HepG2 (cell line): ENCODE data around the gene KLHL40. TPM values are rescaled to one million over a fixed set of nuclear protein-coding genes. Genes with fewer than 3 reads are reported as not detected.

ENCODE experiments used
- AGO2 ChIP-seq: fragments of 200-400 bp; formaldehyde crosslinking; optimal IDR thresholded peaks from 2 replicates; pipeline ENCODE3; 2017; ENCODE audit warnings: mild to moderate bottlenecking, low read depth, low read length, moderate library complexity
- CBFB ChIP-seq: sonication (generic); formaldehyde crosslinking; IDR thresholded peaks from 2 replicates; pipeline ENCODE4 v1.4.0; 2020; ENCODE audit warnings: missing genetic modification reagents
- DPF2 ChIP-seq: sonication (generic); formaldehyde crosslinking; IDR thresholded peaks from 2 replicates; pipeline ENCODE4 v1.4.0; 2020; ENCODE audit warnings: mild to moderate bottlenecking, low read depth, missing genetic modification reagents, borderline replicate concordance
- ISL2 ChIP-seq: sonication (generic); formaldehyde crosslinking; IDR thresholded peaks from 2 replicates; pipeline ENCODE4 v1.5.0; 2020; ENCODE audit warnings: missing genetic modification reagents
- LCORL ChIP-seq, 2 experiments: fragments of 450-650 bp in 1 of 2; sonication (generic) in 1 of 2; formaldehyde crosslinking in 1 of 2; IDR thresholded peaks; 2 replicates each; pipeline versions ENCODE4 v1.5.0 to v1.6.1; 2017 to 2020; ENCODE audit warnings: antibody characterized with exemption in 1 of 2, missing genetic modification reagents in 1 of 2
- MTA3 ChIP-seq: sonication (generic); formaldehyde crosslinking; IDR thresholded peaks from 2 replicates; pipeline ENCODE4 v1.4.0; 2020; ENCODE audit warnings: missing genetic modification reagents
- PHF8 ChIP-seq: sonication (generic); formaldehyde crosslinking; IDR thresholded peaks from 2 replicates; pipeline ENCODE4 v1.5.0; 2020; ENCODE audit warnings: missing genetic modification reagents
- SP1 ChIP-seq, 2 experiments: fragments of 450-650 bp in 1 of 2; sonication (generic) in 1 of 2; formaldehyde crosslinking in 1 of 2; IDR thresholded peaks; 2 replicates each; pipeline versions ENCODE4 v1.4.0 to v1.6.1; 2016 to 2020; ENCODE audit warnings: missing genetic modification reagents in 1 of 2
- SYNCRIP ChIP-seq: fragments of 200-400 bp; formaldehyde crosslinking; IDR thresholded peaks from 2 replicates; pipeline ENCODE4 v1.6.1; 2018; ENCODE audit warnings: mild to moderate bottlenecking, low read depth, low read length; ENCODE audit not compliant: insufficient read depth
- TCF12 ChIP-seq, 2 experiments: fragments of 450-650 bp in 1 of 2; sonication (generic) in 1 of 2; formaldehyde crosslinking in 1 of 2; IDR thresholded peaks; 2 replicates each; pipeline versions ENCODE4 v1.6.1 to v1.8.0; 2017 to 2022; ENCODE audit warnings: antibody characterized with exemption in 1 of 2, mild to moderate bottlenecking in 1 of 2, missing genetic modification reagents in 1 of 2, moderate library complexity in 1 of 2
- ZNF234 ChIP-seq: sonication (generic); formaldehyde crosslinking; conservative IDR thresholded peaks from 2 replicates; pipeline ENCODE4 v1.5.1; 2020; ENCODE audit warnings: mild to moderate bottlenecking, missing genetic modification reagents
- ZNF720 ChIP-seq: sonication (generic); formaldehyde crosslinking; IDR thresholded peaks from 2 replicates; pipeline ENCODE4 v1.4.0; 2020; ENCODE audit warnings: missing genetic modification reagents
- ZSCAN22 ChIP-seq: sonication (generic); formaldehyde crosslinking; IDR thresholded peaks from 2 replicates; pipeline ENCODE4 v1.4.0; 2020; ENCODE audit warnings: mild to moderate bottlenecking, missing genetic modification reagents
- polyA plus RNA-seq, 8 experiments: library from polyadenylated mRNA; depleted of rRNA in 3 of 8; stranded (reverse) in 7 of 8; unstranded in 1 of 8; fragments of >200 nt; fragmentation: Illumina TruSeq in 4 of 8; extraction: Trizol in 4 of 8; gene quantifications; 2 replicates each; pipeline versions ENCODE4 v1.2.1 to v1.2.3, GENCODE V29; 2011 to 2016; ENCODE audit warnings: low read depth in 4 of 8, missing spikeins in 1 of 8, mixed read lengths in 1 of 8; ENCODE audit not compliant: insufficient read depth in 1 of 8
- total RNA-seq, 5 experiments: library from RNA; depleted of rRNA; stranded (reverse); fragments of >200 nt; fragmentation: Illumina TruSeq; extraction: Trizol; gene quantifications; 2 replicates each; pipeline ENCODE4 v1.2.3, GENCODE V29; 2016; ENCODE audit warnings: low read depth in 1 of 5
- TF ChIP-seq, protein P1 (sequence below), 2 experiments: sonication (generic) in 1 of 2; formaldehyde crosslinking in 1 of 2; IDR thresholded peaks; 2 replicates each; pipeline versions ENCODE4 v1.6.1 to v1.9.0; 2014 to 2022; ENCODE audit warnings: antibody characterized with exemption in 1 of 2, borderline replicate concordance in 1 of 2, inconsistent platforms in 1 of 2, low read depth in 1 of 2, missing genetic modification reagents in 1 of 2
- TF ChIP-seq, protein P2 (sequence below): sonication (generic); formaldehyde crosslinking; IDR thresholded peaks from 2 replicates; pipeline ENCODE4 v1.8.1; 2023; ENCODE audit warnings: mild to moderate bottlenecking, moderate library complexity, missing genetic modification reagents
- TF ChIP-seq, protein P3 (sequence below): sonication (generic); formaldehyde crosslinking; IDR thresholded peaks from 2 replicates; pipeline ENCODE4 v1.4.0; 2020; ENCODE audit warnings: missing genetic modification reagents

The KLHL40 gene
- total and polyA plus RNA-seq, 2 of the 13 experiments (the other 11 are each of a cell fraction or from before 2014, with no cell fraction given) = not detected

DNA sequence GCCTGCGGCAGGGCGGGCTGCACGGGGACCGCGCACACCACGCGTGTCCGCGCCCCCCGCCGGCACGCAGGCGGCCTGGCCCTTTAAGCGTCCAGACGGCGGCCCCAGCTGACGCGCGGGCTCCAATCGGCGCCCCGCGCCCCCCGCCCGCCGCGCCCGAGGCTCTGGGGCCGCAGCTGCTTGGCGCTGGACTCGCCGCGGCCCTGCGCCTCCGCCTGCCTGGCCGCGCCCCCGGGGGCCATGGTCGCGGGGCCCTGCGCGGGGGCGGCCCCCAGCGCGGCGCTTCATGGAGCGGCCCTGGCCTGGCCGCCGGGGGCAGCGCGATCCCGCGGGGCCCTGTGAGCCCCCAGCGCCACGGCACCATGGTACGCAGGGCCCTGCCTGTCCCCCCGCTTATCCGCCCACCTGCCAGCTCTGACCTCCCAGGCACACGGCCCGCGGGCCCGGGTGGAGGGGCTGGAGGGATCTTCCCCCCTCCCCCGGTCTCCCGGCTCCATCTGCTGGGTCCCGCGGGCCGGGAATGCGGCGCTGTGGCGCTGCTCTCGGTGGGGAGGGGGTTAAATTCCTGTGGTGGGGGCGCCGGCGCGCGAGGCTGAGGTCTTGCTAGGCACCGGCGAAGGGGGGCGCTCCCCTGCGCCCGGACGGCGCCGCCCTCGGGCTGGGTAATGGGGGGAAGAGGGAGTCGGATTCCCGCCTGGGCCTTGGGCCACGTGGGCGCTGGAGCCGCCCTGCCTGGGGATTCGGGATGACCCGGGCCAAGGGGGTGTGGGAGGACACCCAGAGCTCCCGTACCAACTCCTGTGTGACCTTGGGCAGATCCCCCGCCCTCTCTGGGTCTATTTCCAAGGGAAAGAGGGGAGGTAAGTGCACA, 30.8 kb upstream of the KLHL40 start (continued):
- TF ChIP-seq, protein P1, sequence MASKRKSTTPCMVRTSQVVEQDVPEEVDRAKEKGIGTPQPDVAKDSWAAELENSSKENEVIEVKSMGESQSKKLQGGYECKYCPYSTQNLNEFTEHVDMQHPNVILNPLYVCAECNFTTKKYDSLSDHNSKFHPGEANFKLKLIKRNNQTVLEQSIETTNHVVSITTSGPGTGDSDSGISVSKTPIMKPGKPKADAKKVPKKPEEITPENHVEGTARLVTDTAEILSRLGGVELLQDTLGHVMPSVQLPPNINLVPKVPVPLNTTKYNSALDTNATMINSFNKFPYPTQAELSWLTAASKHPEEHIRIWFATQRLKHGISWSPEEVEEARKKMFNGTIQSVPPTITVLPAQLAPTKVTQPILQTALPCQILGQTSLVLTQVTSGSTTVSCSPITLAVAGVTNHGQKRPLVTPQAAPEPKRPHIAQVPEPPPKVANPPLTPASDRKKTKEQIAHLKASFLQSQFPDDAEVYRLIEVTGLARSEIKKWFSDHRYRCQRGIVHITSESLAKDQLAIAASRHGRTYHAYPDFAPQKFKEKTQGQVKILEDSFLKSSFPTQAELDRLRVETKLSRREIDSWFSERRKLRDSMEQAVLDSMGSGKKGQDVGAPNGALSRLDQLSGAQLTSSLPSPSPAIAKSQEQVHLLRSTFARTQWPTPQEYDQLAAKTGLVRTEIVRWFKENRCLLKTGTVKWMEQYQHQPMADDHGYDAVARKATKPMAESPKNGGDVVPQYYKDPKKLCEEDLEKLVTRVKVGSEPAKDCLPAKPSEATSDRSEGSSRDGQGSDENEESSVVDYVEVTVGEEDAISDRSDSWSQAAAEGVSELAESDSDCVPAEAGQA (IDR thresholded peaks at IDR 0.05; ENCODE audit: low read depth) = 0 out of 2 replicates have a peak, but pooled peaks have one; percentile 18
- TF ChIP-seq, protein P1 (CRISPR knock-in tag; IDR thresholded peaks at IDR 0.05; ENCODE audit: borderline replicate concordance) = no peak
- TF ChIP-seq TCF12 (IDR thresholded peaks at IDR 0.05) = no peak
- TF ChIP-seq TCF12 (CRISPR knock-in tag; IDR thresholded peaks at IDR 0.05) = no peak
- peak; percentile 35; the same call in 1 of the 2 replicates for TF ChIP-seq CBFB (CRISPR knock-in tag)
- TF ChIP-seq SYNCRIP = no peak
- TF ChIP-seq ZNF720 (CRISPR knock-in tag) = no peak
- TF ChIP-seq ISL2 (CRISPR knock-in tag) = peak; percentile 26; the same call in 1 of the 2 replicates
- no peak for TF ChIP-seq DPF2 (CRISPR knock-in tag)
- TF ChIP-seq, protein P2, sequence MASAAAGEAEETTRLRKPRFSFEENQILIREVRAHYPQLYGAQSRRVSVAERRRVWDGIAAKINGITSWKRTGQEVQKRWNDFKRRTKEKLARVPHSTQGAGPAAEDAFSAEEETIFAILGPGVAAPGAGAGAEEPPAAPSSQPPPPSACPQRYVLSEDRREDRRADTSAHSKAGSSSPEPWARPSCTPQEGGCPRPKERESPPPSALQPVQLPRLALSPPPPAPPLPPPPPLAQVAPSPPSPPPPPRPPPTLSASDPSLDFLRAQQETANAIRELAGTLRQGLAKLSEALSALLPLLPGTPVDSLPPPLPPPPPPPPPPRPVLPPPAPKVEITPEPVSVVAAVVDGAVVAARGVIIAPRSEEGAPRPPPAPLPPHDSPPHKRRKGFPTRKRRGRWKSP (CRISPR knock-in tag) = no peak
- TF ChIP-seq MTA3 (CRISPR knock-in tag) = no peak
- no peak for TF ChIP-seq LCORL (IDR thresholded peaks at IDR 0.05)
- peak; percentile 37; the same call in 1 of the 2 replicates for TF ChIP-seq LCORL (CRISPR knock-in tag; IDR thresholded peaks at IDR 0.05)
- TF ChIP-seq ZNF234 (CRISPR knock-in tag) = no peak
- TF ChIP-seq AGO2 = peak; percentile 38
- peak; percentile 66 for TF ChIP-seq PHF8
- no peak for TF ChIP-seq SP1 (IDR thresholded peaks at IDR 0.05)
- TF ChIP-seq SP1 (CRISPR knock-in tag; IDR thresholded peaks at IDR 0.05) = no peak
- TF ChIP-seq, protein P3, sequence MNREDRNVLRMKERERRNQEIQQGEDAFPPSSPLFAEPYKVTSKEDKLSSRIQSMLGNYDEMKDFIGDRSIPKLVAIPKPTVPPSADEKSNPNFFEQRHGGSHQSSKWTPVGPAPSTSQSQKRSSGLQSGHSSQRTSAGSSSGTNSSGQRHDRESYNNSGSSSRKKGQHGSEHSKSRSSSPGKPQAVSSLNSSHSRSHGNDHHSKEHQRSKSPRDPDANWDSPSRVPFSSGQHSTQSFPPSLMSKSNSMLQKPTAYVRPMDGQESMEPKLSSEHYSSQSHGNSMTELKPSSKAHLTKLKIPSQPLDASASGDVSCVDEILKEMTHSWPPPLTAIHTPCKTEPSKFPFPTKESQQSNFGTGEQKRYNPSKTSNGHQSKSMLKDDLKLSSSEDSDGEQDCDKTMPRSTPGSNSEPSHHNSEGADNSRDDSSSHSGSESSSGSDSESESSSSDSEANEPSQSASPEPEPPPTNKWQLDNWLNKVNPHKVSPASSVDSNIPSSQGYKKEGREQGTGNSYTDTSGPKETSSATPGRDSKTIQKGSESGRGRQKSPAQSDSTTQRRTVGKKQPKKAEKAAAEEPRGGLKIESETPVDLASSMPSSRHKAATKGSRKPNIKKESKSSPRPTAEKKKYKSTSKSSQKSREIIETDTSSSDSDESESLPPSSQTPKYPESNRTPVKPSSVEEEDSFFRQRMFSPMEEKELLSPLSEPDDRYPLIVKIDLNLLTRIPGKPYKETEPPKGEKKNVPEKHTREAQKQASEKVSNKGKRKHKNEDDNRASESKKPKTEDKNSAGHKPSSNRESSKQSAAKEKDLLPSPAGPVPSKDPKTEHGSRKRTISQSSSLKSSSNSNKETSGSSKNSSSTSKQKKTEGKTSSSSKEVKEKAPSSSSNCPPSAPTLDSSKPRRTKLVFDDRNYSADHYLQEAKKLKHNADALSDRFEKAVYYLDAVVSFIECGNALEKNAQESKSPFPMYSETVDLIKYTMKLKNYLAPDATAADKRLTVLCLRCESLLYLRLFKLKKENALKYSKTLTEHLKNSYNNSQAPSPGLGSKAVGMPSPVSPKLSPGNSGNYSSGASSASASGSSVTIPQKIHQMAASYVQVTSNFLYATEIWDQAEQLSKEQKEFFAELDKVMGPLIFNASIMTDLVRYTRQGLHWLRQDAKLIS = no peak
- peak; percentile 83 for TF ChIP-seq ZSCAN22
